ENCODE data around the gene TMC8.

The TMC8 gene

GRCh38 chr17:78132767-78133178, 2.2 kb downstream of the TMC8 start:
- TF ChIP-seq, protein P1, sequence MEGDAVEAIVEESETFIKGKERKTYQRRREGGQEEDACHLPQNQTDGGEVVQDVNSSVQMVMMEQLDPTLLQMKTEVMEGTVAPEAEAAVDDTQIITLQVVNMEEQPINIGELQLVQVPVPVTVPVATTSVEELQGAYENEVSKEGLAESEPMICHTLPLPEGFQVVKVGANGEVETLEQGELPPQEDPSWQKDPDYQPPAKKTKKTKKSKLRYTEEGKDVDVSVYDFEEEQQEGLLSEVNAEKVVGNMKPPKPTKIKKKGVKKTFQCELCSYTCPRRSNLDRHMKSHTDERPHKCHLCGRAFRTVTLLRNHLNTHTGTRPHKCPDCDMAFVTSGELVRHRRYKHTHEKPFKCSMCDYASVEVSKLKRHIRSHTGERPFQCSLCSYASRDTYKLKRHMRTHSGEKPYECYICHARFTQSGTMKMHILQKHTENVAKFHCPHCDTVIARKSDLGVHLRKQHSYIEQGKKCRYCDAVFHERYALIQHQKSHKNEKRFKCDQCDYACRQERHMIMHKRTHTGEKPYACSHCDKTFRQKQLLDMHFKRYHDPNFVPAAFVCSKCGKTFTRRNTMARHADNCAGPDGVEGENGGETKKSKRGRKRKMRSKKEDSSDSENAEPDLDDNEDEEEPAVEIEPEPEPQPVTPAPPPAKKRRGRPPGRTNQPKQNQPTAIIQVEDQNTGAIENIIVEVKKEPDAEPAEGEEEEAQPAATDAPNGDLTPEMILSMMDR (IDR thresholded peaks at IDR 0.05; ENCODE audit: low read depth, low read length): no peak
- H3K4me3 ChIP-seq (replicated peaks in 1 of 2; ENCODE audit: low read depth in 2 of 2, low read length in 2 of 2): no peak overlapping the region
- no peak for DNase-seq (ENCODE audit: low read depth in 2 of 2)

- TF ChIP-seq, protein P1 (IDR thresholded peaks at IDR 0.05; ENCODE audit: low read depth, low read length): no peak
- no peak overlapping the region for H3K4me3 ChIP-seq (replicated peaks in 1 of 2; ENCODE audit: low read depth in 2 of 2, low read length in 2 of 2)
- DNase-seq (ENCODE audit: low read depth in 2 of 2): no peak
Measured at GRCh38 chr17:78133179-78133951, 2.8 kb downstream of the TMC8 start.

- H3K4me3 ChIP-seq (replicated peaks in 1 of 2; ENCODE audit: low read depth in 2 of 2, low read length in 2 of 2): no peak overlapping the region
- TF ChIP-seq, protein P1 (IDR thresholded peaks at IDR 0.05; ENCODE audit: low read depth, low read length): peak; percentile 60
- peak; percentile 32 to 38 for DNase-seq (ENCODE audit: low read depth in 2 of 2)
Measured at GRCh38 chr17:78133971-78134898, 3.7 kb downstream of the TMC8 start.

GRCh38 chr17:78134899-78135385, 4.4 kb downstream of the TMC8 start:
- TF ChIP-seq, protein P1 (IDR thresholded peaks at IDR 0.05; ENCODE audit: low read depth, low read length): no peak
- DNase-seq (ENCODE audit: low read depth in 2 of 2): no peak
- no peak overlapping the region for H3K4me3 ChIP-seq (replicated peaks in 1 of 2; ENCODE audit: low read depth in 2 of 2, low read length in 2 of 2)

DNA sequence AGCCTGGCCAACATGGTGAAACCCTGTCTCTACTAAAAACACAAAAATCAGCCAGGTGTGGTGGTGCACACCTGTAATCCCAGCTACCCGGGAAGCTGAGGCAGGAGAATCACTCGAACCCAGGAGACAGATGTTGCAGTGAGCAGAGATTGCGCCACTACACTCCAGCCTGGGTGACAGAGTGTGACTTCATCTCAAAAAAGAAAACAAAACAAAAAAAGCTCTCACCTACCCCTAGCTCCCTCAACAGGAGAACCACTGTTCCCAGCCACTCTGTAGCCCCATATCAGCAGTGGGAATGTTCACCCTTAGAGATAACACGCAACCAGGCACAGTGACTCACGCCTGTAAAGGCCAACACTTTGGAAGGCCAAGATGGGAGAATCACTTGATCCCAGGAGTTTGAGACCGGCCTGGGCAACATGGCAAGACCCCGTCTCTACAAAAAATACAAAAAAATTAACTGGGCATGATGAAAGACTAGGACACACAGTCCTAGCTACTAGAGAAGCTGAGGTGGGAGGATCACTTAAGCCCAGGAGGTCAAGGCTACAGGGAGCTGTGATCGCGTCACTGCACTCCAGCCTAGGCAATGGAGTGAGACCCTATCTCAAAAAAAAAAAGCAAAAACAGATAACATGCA, 5.4 kb downstream of the TMC8 start:
- no peak overlapping the region for H3K4me3 ChIP-seq (replicated peaks in 1 of 2; ENCODE audit: low read depth in 2 of 2, low read length in 2 of 2)
- TF ChIP-seq, protein P1 (IDR thresholded peaks at IDR 0.05; ENCODE audit: low read depth, low read length): no peak
- DNase-seq (ENCODE audit: low read depth in 2 of 2): no peak

- DNase-seq (ENCODE audit: low read depth in 2 of 2): no peak
- no peak overlapping the region for H3K4me3 ChIP-seq (replicated peaks in 1 of 2; ENCODE audit: low read depth in 2 of 2, low read length in 2 of 2)
- TF ChIP-seq, protein P1 (IDR thresholded peaks at IDR 0.05; ENCODE audit: low read depth, low read length): peak; percentile 56
Measured at GRCh38 chr17:78137392-78138203, 7.0 kb downstream of the TMC8 start.
